ENCODE measurements around the gene CDKN2AIP.

DNA sequence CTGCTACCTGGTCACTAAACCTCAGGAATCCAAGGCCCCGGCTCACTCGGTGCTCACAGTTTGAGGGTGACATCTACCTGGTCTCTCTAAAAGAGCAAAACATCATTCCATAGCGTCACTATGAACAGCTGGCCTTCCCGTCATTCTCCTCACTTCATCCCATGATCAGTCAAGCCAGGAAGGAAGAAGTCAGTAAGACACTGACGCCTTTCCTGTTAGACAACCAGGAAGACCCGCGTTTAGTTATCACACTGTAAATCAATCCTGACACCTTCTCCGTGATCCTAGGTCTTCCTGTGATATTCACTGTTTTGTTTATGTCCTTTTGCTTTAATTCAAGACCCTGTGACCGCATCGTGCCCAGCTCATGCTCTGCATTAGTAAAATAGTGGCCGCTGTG, 31.6 kb upstream of the CDKN2AIP start:
- TF ChIP-seq CTCF (IDR thresholded peaks at IDR 0.05 in 2 of 3, conservative IDR thresholded peaks at IDR 0.05 in 1 of 3; ENCODE audit: control insufficient read depth in 2 of 3, extremely low read depth in 1 of 3, insufficient read depth in 1 of 3, low read depth in 3 of 3, low read length in 3 of 3): no peak
- TF ChIP-seq TAF1 (IDR thresholded peaks at IDR 0.05; ENCODE audit: borderline replicate concordance, low read depth, low read length): no peak
- TF ChIP-seq SRF (IDR thresholded peaks at IDR 0.05; ENCODE audit: low read depth in 2 of 2, low read length in 2 of 2): no peak
- no peak for TF ChIP-seq CBX5 (IDR thresholded peaks at IDR 0.05; ENCODE audit: low read depth)
- no peak for TF ChIP-seq POLR2A (IDR thresholded peaks at IDR 0.05; ENCODE audit: low read depth, low read length)
- no peak for TF ChIP-seq CEBPB (IDR thresholded peaks at IDR 0.05; ENCODE audit: borderline replicate concordance in 1 of 2, low read depth in 2 of 2, low read length in 2 of 2)

Measured in GM12878 (cell line).